GM18498 (cell line): Measurements from ENCODE around the gene FGD5.
"Not testable (repeated sequence)": the region's sequence is repeated elsewhere in the genome, so short reads cannot be mapped to it uniquely, and the experiment has no call there.

Source experiments
- ATAC-seq: cut with Tn5 transposase; IDR thresholded peaks from one replicate; pipeline ENCODE4 v1.9.1; 2021; ENCODE audit warnings: mild to moderate bottlenecking, moderate library complexity; ENCODE audit not compliant: unreplicated experiment

FGD5 gene

GRCh38 chr3:14900881-14901873 lies 82.4 kb downstream of the FGD5 start:
- ATAC-seq = no peak

- no peak for ATAC-seq
These were observed 84.0 kb downstream of the FGD5 start for GRCh38 chr3:14902719-14903118.

GRCh38 chr3:14903501-14903900 lies 84.7 kb downstream of the FGD5 start:
- not testable (repeated sequence) for ATAC-seq

GRCh38 chr3:14905055-14905657 lies 86.4 kb downstream of the FGD5 start:
- no peak for ATAC-seq

GRCh38 chr3:14906355-14906971 lies 87.7 kb downstream of the FGD5 start:
- no peak for ATAC-seq

GRCh38 chr3:14907043-14907966 lies 88.5 kb downstream of the FGD5 start:
- ATAC-seq = no peak

- ATAC-seq = no peak
These were observed 90.5 kb downstream of the FGD5 start for GRCh38 chr3:14909250-14909649.

GRCh38 chr3:14911651-14912050 lies 92.9 kb downstream of the FGD5 start:
- ATAC-seq = no peak

GRCh38 chr3:14913071-14913925 lies 94.5 kb downstream of the FGD5 start:
- no peak for ATAC-seq

GRCh38 chr3:14913926-14914778 lies 95.4 kb downstream of the FGD5 start:
- no peak for ATAC-seq

- ATAC-seq = no peak
These were observed 96.0 kb downstream of the FGD5 start for GRCh38 chr3:14914779-14915117.

GRCh38 chr3:14915636-14916222 lies 97.0 kb downstream of the FGD5 start:
- ATAC-seq = no peak

GRCh38 chr3:14918356-14918860 lies 99.6 kb downstream of the FGD5 start:
- no peak for ATAC-seq

GRCh38 chr3:14920536-14920935 lies 101.8 kb downstream of the FGD5 start:
- no peak for ATAC-seq

- peak; percentile 87 for ATAC-seq
These were observed 102.4 kb downstream of the FGD5 start for GRCh38 chr3:14921034-14921616.

GRCh38 chr3:14921811-14922705 lies 103.3 kb downstream of the FGD5 start:
- ATAC-seq = no peak

GRCh38 chr3:14922863-14923262 lies 104.1 kb downstream of the FGD5 start:
- ATAC-seq = no peak
